Fibroblast of lung (primary cell): Measurements from ENCODE around the gene RNASEH2C.

Source experiments
- CTCF ChIP-seq, 2 donors: IDR thresholded peaks in 1 of 2; conservative IDR thresholded peaks in 1 of 2; 1 replicate in 1 of 2; 2 replicates in 1 of 2; pipeline ENCODE4 v1.5.1; 2011 to 2012; ENCODE audit warnings: low read length in 2 of 2, control low read depth in 1 of 2, inconsistent platforms in 1 of 2, low read depth in 1 of 2, mild to moderate bottlenecking in 1 of 2
- EZH2 ChIP-seq: IDR thresholded peaks from 2 replicates; pipeline ENCODE4 v1.5.1; 2012; ENCODE audit warnings: low read length, control low read depth, mild to moderate bottlenecking; ENCODE audit errors: missing control alignments

GRCh38 chr11:65745049-65745448 lies 24.5 kb upstream of the RNASEH2C start:
- TF ChIP-seq CTCF (conservative IDR thresholded peaks at IDR 0.05 in 1 of 2, IDR thresholded peaks at IDR 0.05 in 1 of 2; ENCODE audit: low read depth in 1 of 2, low read length in 2 of 2) (no peak), EZH2 (no peak)
